ENCODE data around the gene MRPL45. TPM values are rescaled to one million over a fixed set of nuclear protein-coding genes. Genes with fewer than 3 reads are reported as not detected.

MRPL45 gene
- polyA plus RNA-seq, 1 donor: 64.7 TPM

DNA sequence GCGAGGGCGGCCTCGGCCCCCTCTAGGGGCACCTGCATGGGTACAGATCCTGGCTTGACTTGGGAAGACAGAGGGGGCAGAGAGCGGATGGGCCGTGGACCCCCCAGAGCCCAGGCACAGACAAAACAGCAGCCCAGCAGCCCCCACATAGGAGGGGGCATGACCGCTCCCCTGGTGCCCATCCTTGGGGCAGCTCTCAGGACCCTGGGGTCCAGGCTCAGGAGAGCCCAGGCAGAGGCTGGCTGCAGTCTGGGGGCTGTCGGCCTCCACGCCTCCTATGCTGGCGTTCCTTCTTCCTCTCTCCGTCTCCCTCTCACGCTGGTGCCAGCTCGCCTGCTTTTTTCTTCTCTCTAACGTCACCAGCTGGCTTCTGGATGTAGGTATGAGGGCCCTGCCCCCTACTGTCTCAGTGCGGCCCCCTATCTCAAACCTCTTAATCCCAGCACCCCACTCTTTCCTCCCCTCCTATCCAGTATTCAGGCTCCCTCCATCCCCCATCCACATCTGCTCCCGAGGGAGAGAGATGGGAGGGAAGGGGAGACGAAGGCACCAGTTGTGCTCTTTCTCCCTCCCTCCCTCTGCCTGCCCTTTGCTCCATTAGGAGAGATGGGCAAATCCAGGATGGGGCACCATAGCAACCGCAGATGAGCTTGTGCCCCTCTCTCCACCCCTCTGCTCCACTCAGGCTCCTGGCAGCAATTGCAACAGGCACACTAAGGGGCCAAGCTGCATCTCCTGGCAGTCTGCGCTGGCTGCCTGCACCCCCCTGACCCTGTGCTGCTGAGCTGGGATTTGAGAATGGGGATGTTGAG, 46.8 kb downstream of the MRPL45 start, which contains the start of gene GPR179:
Gene GPR179 (minus strand): TSS at position 349 of the 812 bp plus-strand sequence. CDS start 167 bp downstream, at position 182.
- no peak for DNase-seq

DNA sequence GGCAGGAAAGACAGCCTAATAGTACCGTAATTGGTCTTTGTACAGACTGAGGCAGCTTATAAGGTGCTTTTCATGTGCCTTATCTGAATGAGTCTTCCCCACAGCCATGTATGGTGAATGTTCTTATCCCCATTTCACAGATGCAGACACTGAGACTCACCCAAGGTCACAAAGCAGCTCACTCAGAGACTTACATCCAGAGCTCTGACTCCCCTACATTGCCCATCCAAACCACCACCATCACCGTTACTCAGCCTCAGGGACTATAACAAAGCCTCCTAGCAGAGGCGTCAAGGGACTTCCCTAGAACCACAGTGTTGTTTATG, 47.4 kb downstream of the MRPL45 start:
- DNase-seq: no peak

- DNase-seq: no peak
Observed at GRCh38 chr17:38345743-38346142, 48.8 kb downstream of the MRPL45 start.

DNA sequence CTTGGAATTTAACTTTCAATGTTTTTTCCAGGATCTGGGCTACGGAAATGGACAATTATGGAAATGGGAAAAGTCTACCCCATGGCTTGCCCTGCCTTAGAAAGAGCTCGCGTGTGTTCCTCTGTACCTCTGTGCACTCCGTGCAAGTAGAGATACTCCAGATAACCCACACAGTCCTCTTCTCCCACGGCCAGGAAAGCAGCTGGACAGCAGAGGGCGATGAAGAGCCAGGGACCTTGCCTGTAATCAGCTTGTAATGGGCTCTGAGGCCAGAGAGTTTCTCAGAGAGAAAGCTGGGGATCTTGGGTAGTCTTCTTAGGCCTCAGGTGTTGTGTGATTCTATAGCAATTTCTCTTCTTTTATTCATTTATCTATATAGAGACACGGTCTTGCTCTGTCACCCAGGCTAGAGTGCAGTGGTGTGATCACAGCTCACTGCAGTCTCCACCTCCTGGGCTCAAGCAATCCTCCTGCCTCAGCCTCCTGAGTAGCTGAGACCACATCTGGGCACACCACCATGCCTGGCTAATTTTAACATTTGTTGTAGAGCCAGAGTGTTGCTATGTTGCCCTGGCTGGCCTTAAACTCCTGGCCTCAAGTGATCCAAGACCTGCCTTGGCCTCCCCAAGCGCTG, 52.2 kb downstream of the MRPL45 start:
- DNase-seq: peak; percentile 88

GRCh38 chr17:38350035-38350434, 53.1 kb downstream of the MRPL45 start:
- no peak for DNase-seq

DNA sequence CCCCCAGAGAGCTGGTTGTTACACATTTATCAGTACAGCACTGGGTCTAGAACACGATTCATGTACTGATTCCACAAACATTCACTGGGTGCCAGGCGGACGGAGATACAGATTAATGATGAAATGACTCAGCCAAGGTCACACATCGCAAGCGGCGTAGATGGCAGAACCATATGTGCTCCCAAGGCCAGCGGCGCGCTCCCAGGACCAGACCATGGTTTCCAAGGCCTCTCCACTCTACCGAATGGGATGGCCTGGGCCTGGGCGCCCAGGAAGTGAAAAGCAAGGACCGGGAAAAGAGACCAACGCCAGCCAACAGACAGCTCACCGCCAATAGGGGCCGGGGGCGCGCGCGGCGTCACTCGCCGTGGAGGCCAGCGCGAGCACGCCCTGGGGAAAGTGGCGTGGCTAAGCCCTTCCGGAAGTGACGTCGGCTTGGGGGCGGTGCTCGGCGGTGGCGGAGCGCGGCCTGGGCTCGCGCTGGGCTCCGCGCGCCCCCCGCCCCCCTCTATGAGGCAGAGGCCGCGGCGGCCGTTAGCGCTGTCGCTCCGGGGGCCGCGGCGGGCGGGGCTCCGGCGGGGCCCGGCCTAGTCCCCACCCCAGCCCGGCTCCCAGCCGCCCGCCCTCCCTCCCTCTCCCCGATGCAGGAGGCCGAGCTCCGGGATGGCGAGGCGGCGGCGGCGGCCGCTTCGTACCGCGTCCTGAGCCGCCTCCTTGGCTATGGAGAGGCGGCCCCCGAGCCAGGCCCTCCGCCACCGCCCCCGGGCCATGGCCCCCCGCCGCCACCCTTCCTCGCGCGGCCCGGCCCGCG, 54.6 kb downstream of the MRPL45 start, which contains the start of gene SOCS7:
Gene SOCS7 (plus strand): TSS at position 433 of the 811 bp plus-strand sequence. CDS start 209 bp downstream, at position 642.
- peak; percentile 92 for DNase-seq

- no peak for DNase-seq
Observed at GRCh38 chr17:38352245-38353085, 55.5 kb downstream of the MRPL45 start.

GRCh38 chr17:38353086-38353604, 56.2 kb downstream of the MRPL45 start:
- DNase-seq: no peak

GRCh38 chr17:38353668-38354067, 56.7 kb downstream of the MRPL45 start:
- no peak for DNase-seq

DNA sequence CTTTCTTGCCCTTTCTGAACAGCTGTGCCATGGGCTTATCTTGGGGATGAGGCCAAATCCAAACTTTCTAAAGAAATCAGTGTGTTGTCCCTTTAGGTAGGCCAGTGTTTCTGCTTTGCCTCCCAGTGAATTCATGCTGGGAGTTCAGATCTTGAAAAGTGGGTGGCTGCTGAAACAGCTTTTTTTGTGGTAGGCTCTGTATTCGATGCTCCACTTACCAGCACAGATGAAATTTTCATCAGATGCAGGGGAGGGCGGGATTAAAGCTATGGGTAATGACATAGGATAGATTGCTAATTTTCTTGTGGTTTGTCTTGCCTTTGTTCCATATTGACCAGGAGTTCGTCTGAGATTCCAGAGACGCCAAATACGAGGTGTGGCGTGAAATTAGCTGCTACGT, 57.5 kb downstream of the MRPL45 start:
- no peak for DNase-seq

DNA sequence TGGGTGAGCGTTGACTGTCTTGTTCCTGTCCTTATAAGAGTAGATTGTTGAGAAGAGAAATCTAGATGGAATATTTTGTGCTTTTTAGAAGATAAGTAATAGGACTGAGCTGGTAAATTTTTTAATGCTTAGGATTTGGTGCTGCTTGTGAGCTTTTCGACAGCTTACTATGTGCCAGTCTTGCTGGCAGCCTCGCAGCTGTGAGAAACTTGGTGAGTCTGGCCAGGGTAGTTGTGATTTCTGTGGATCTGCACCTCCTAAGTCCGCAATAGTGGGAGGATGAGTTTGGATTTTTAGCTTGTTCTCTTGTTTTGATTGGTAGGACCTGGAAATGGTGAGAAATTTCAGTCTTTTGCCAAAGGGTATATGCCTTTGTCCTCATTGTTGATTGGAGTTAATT, 58.3 kb downstream of the MRPL45 start:
- DNase-seq: no peak

DNA sequence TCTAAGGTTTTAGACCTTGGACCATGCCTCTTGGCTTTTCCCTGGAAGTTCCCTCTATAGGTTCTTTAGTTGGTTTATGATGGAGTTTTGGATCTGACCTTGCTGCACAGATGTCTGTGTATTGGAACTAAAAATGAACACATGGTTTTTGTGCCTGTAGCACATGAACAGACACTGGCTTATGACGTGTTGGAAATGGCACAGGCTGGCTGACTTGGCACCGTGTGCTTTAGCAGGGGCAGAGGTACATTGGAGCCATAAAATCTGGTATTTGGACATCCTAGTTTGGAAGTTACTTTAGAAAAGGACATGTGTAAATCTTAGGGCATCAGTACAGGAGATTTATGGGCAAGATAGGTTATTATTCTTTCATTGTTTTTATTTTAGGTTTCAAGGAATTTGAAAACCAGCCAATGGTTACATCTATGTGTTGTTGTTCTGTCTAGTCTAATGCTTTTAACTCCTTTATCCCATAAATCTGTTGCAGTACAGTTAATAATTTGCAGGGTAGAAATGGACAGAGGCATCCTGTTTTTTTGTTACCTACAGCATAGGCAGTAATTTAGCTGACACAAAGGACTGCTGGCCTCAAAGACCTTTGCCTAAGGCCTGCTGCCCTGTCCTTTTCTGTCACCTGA, 60.6 kb downstream of the MRPL45 start:
- DNase-seq: no peak

DNA sequence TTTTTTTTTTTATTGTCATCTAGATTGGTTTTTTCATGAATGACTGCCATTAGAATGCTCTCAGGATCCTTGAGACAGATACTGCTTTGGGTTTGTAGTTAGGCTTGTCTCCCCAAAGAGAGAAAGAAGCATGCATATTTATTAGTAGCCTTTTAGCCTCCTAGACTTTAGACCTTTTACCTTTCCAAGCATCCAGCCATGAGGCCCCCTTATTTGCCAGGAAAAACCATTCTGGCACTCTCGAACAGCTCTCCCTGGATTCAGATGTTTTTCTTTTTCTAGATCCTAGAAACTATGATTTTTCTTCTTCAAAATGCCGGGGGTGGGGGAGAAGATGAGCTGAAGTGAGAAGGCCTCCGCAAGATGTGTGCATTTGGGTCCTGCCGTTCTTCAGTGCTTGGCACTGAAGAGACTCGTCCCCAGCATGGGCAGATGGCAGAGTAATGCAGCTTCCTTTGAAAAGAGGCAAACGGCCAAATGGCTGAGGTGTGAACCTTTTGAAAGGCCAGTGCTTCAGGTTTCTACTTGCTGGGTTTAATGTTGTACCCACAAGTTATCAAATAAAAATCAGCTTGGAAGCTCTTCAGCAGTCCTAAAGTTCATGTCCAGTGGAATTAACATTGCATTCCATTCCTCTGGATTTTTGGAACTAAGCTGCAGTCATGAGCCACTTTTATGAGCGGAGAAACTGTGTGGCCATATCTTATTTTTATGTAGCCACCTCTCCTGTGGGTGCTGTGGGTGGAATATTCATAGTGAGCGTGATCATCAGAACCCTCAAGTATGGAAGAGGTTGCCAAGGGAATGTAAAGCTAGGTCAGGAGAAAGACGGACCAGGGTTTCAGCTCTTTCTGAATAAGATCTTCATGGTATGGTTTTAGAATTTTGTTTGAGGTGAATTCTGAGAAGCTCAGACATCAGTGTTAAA, 61.9 kb downstream of the MRPL45 start:
- DNase-seq: no peak

DNA sequence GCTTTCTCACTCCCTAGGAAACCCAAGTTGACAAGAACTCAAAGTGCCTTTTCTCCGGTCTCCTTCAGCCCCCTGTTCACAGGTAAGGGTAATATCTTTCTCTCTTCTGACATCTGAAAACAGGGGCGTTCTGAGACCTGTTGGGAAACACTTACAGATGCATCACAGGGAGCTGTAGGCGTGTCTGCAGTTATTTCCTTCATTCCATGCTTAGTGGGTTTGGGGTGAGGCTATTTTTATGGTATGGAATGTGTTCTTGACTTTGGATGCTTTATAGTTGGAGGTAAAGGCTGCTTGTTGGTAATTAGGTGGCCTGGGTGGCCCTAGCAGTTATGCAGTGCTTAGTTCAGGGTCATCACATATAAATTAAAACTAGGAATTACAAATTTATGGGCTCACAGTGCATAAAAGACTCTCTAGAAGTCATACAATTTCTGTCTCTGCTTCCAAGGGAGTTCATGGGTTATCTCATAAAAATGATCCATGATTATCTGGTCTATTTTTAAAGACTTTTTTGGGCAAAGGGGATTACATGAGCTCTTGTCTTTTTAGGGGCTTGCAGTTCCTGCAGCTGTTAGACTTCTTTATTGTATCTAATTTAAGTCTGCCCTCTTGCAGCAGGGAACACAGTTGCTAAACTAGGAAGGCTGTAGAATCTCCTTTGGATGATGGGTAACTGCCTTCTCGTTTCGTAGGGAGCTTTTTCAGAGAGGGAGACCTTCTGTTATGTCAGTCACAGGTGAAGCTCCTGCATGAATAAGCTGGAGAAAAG, 64.9 kb downstream of the MRPL45 start:
- no peak for DNase-seq

DNA sequence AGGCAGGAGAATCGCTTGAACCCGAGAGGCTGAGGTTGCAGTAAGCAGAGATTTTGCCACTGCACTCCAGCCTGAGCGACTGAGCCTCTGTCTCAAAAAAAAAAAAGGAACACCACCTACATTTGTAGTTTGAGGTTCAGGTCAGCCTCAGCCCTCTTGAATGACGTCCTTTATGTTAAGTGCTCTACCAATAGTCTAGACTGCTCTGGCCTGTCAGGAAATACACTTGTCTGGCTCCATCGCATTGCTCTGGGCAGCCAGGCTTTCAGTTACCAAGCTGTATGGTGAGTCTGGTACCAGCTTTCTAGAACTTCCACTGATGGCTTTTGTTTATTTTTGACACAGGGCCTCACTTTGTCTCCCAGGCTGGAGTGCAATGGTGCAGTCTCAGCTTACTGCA, 66.0 kb downstream of the MRPL45 start:
- DNase-seq: no peak

DNA sequence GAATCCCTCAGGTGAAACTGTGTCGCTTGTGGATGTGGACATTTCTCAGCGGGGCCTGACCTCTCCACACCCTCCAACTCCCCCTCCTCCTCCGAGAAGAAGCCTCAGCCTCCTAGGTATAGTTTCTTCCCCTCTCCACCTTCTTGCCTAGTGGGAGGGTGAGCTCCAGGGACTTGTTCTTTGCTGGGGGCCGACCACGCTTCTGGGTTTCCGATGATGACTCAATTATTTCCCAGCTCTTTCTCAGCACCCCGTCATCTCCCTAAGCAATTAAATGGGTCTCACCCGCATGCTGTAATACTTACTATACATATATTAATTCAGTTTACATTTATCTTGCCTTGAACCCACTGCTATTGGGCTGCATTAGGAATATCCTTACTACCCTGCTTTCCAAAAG, 67.8 kb downstream of the MRPL45 start:
- no peak for DNase-seq

- DNase-seq: no peak
Observed at GRCh38 chr17:38369124-38369886, 72.3 kb downstream of the MRPL45 start.
